HCT116 (cell line): ENCODE measurements around the gene PRDM9.

ENCODE experiments used
- EZH2 ChIP-seq: fragments of 200-600 bp; sonication (generic); IDR thresholded peaks from 2 replicates; pipeline ENCODE4 v1.6.1; 2017; ENCODE audit warnings: antibody characterized with exemption, mixed run types
- EZH2phosphoT487 ChIP-seq: fragments of 200-600 bp; IDR thresholded peaks from 2 replicates; pipeline ENCODE4 v1.6.1; 2018; ENCODE audit warnings: antibody characterized with exemption, borderline replicate concordance
- POLR2A ChIP-seq: IDR thresholded peaks from 2 replicates; pipeline ENCODE4 v1.7.0; 2011; ENCODE audit warnings: borderline replicate concordance; ENCODE audit not compliant: insufficient read depth, insufficient read length; ENCODE audit errors: extremely low read depth
- RAD21 ChIP-seq: IDR thresholded peaks from 2 replicates; pipeline ENCODE4 v1.6.1; 2012; ENCODE audit warnings: low read depth, mild to moderate bottlenecking
- REST ChIP-seq: IDR thresholded peaks from 2 replicates; pipeline ENCODE4 v1.6.1; 2012; ENCODE audit warnings: low read depth
- SRF ChIP-seq: IDR thresholded peaks from 2 replicates; pipeline ENCODE4 v1.6.1; 2012; ENCODE audit warnings: low read depth
- ZBTB33 ChIP-seq: IDR thresholded peaks from 2 replicates; pipeline ENCODE4 v1.6.1; 2011; ENCODE audit warnings: mild to moderate bottlenecking, low read length, moderate library complexity; ENCODE audit not compliant: insufficient replicate concordance; ENCODE audit errors: extremely low read depth
- TF ChIP-seq, protein P1 (sequence below), 3 experiments: fragments of 200-600 bp in 1 of 3; sonication (generic) in 1 of 3; IDR thresholded peaks in 2 of 3; conservative IDR thresholded peaks in 1 of 3; 2 replicates each; pipeline ENCODE4 v1.5.1; 2012 to 2017; ENCODE audit warnings: low read depth in 2 of 3, low read length in 2 of 3, antibody characterized with exemption in 1 of 3, borderline replicate concordance in 1 of 3, control low read depth in 1 of 3, mild to moderate bottlenecking in 1 of 3, mixed read lengths in 1 of 3, mixed run types in 1 of 3, moderate library complexity in 1 of 3; ENCODE audit not compliant: insufficient read depth in 1 of 3
- TF ChIP-seq, protein P2 (sequence below): IDR thresholded peaks from 2 replicates; pipeline ENCODE4 v1.6.1; 2012

DNA sequence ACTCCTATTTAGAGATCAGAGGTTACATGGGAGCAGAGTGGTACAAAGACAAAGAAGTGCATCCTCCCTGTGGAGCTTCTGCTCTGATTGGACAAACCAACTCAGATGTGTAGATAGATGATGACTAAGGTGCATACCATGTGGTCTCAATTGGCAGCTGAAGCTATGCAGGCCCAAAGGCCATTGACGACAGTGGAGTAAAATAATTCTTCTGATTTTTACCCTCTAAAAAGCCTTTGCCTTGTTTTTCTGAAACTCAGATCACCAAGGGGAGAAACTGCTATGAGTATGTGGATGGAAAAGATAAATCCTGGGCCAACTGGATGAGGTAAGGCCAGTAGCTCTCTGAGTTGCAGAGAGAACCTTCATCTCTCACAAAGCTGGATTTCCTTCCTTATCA is 15.6 kb downstream of the PRDM9 start:
- no peak for TF ChIP-seq POLR2A
- TF ChIP-seq, protein P1, sequence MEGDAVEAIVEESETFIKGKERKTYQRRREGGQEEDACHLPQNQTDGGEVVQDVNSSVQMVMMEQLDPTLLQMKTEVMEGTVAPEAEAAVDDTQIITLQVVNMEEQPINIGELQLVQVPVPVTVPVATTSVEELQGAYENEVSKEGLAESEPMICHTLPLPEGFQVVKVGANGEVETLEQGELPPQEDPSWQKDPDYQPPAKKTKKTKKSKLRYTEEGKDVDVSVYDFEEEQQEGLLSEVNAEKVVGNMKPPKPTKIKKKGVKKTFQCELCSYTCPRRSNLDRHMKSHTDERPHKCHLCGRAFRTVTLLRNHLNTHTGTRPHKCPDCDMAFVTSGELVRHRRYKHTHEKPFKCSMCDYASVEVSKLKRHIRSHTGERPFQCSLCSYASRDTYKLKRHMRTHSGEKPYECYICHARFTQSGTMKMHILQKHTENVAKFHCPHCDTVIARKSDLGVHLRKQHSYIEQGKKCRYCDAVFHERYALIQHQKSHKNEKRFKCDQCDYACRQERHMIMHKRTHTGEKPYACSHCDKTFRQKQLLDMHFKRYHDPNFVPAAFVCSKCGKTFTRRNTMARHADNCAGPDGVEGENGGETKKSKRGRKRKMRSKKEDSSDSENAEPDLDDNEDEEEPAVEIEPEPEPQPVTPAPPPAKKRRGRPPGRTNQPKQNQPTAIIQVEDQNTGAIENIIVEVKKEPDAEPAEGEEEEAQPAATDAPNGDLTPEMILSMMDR (IDR thresholded peaks at IDR 0.05 in 2 of 3, conservative IDR thresholded peaks at IDR 0.05 in 1 of 3; ENCODE audit: borderline replicate concordance in 1 of 3, insufficient read depth in 1 of 3, low read depth in 2 of 3, low read length in 2 of 3): no peak
- no peak for TF ChIP-seq EZH2
- TF ChIP-seq EZH2phosphoT487: no peak
- no peak for TF ChIP-seq REST
- TF ChIP-seq, protein P2, sequence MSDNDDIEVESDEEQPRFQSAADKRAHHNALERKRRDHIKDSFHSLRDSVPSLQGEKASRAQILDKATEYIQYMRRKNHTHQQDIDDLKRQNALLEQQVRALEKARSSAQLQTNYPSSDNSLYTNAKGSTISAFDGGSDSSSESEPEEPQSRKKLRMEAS: no peak
- TF ChIP-seq ZBTB33: no peak
- TF ChIP-seq SRF: no peak
- no peak for TF ChIP-seq RAD21
